NCI-H2029 (cell line): ENCODE measurements around the gene TRIP10.
"Not testable (repeated sequence)": the region's sequence is repeated elsewhere in the genome, so short reads cannot be mapped to it uniquely, and the experiment has no call there.

Source experiments
- DNase-seq: peaks from one replicate; lab custom pipeline; 2025; lab: John Stamatoyannopoulos, UW

Gene TRIP10, protein sequence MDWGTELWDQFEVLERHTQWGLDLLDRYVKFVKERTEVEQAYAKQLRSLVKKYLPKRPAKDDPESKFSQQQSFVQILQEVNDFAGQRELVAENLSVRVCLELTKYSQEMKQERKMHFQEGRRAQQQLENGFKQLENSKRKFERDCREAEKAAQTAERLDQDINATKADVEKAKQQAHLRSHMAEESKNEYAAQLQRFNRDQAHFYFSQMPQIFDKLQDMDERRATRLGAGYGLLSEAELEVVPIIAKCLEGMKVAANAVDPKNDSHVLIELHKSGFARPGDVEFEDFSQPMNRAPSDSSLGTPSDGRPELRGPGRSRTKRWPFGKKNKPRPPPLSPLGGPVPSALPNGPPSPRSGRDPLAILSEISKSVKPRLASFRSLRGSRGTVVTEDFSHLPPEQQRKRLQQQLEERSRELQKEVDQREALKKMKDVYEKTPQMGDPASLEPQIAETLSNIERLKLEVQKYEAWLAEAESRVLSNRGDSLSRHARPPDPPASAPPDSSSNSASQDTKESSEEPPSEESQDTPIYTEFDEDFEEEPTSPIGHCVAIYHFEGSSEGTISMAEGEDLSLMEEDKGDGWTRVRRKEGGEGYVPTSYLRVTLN

DNA sequence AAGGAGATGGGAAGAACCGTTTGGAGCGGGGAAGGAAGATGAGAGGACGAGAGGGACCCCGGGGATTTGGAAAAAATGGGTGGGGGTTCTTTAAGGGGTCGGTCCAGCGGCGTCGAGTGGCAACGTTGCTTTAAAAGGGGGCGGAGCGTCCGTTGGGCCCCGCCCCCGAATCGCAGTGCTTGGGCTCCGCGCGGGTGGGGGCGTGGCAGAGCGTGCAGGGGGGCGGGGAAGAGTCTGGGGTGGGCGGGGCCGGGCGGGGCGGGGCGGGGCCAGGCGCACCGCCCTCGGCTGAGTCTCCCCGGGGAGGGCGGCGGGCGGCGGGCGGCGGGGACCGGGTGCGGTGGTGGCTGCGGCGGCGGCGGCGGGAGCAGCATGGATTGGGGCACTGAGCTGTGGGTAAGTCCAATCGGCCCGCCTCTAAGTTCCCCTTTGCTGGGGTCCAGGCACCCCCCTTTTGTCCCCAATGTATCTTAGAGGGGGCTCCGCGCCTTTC lies at the start of gene TRIP10:
TRIP10 (plus strand) TSS at position 291 of the 493 bp plus-strand sequence; CDS start at position 373, 82 bp downstream.
- peak; percentile 72 for DNase-seq

- DNase-seq, result no peak
Measured at GRCh38 chr19:6690160-6690885, 49.2 kb upstream of the TRIP10 start.

DNA sequence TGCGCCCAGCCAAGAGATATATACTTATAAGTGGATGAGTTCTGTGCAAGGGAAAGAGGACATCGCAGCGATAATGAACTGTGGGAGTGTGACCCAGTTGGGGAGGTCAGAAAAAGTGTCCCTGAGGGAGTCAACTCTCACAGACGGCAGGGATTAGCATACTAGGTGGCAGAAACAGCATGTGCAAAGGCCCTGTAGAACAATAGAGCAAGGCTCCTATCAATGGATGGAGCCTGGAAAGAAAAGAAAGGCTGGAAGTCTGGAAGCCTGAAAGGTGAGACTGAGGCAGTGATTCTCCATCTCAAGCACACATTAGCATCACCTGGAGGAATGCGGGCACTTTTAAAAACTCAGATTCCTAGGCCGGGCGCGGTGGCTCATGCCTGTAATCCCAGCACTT lies 48.1 kb upstream of the TRIP10 start:
- DNase-seq, result no peak

DNA sequence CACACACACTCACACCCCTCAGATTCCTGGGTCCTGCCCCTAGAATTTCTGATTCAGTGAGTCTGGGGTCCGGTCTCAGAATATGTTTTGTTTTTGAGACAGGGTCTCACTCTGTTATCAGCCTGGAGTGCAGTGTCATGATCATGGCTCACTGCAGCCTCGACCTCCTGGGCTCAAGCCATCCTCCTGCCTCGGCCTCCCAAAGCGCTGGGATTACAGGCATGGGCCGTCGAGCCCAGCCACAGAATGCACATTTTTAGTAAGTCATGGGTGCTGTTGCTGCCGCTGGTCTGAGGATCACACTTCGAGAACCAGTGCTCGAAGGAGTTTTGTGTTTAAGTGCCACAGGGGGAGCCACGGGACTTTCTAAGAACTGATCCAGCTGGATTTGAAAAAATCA lies 47.5 kb upstream of the TRIP10 start:
- no peak for DNase-seq

DNA sequence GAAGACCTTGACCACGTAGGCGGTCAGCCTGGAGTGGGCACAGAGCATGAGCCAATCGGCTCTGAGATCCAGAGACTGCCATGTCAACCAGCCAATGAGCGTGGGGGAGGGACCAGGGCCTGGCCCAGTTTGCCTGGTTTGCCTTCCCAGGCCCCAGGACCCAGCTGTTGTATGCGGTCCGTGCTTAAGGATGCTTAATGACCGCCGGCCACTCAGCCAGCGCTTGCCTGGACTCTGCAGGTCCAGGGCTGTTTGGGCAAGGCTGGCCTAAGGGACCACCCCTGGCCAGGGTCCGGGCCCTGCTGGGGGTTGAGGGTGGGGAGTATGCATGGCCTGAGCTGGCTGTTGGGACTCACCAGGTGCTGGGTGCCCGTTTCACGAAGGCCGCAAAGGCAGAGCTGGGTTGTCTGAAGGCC lies 46.4 kb upstream of the TRIP10 start:
- DNase-seq, result no peak

GRCh38 chr19:6693681-6694080 lies 45.8 kb upstream of the TRIP10 start:
- no peak for DNase-seq

DNA sequence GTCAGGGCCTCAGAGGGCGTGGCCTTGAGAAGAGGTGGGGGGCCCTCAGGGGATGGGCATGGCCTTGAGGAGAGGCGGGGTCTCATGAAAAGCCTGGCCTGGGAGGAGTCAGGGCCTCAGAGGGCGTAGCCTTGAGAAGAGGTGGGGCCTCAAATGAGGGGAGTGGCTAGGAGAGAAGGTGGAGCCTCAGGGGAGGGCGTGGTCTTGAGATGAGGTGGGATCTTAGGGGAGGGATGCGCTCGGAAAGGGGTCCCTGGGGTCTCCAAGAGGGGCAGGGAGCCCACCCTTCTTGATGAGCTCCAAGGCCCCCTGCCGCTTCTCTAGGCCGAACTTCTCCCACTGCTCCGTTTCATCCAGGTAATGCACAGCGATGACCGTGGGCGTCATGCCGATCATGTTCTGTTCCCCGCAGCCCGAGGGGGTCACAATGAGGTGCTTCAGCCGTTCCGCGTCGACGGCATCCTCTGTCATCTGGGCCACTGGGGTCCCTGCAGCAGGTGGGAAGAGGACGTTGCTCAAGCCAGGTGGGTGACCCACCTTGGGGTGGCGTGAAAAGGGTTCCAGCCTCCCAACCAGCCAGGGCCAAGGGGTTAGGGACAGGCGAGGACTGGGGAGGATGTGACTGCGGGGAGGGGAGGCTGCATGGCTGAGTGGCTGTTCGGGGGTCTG lies 45.2 kb upstream of the TRIP10 start:
- DNase-seq, result no peak

DNA sequence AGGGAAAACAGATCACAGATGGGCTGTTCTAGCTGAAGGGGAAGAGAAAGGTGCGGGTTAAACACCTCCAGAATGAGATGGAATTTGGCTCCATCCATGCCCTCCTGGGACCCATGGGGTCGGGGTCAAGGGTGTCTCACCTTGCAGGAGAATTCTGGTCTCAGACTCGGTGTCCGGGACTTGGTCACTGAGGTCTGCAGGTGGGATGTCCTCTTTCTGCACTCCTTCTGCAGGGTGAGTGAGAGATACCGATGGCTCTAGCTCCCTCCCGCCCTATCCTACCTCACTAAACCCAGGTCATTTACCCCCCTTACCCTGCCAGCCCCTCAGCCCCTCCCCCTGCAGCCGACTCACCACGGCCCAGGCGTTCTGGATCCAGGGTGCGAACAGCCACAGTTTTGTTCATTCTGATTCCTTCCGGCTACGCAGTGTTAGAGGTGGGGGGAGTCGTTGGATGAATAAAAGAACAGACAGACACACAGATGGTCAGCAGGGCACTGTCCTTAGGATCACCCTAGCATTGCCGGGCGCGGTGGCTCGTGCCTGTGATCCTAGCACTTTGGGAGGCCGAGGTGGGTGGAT lies 43.1 kb upstream of the TRIP10 start:
- DNase-seq, result no peak

DNA sequence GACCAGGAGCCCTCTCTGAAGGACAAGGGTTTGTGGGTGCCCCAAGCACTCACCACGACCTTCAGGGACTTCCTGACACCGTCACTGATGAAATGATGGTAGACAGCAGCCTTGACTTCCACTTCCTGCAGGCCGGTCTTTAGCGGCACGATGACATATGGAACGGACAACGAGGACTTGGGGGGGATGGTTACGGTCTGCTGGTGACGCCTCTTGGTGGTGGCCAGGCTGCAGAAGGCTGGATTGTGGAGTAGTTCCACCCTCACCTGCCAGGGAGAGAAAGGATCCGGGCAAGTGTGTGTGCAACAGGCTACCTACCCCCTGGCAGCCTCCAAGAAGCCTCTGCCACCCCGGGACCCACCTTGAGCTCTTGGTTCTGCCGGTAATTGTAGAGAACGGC lies 42.2 kb upstream of the TRIP10 start:
- no peak for DNase-seq

DNA sequence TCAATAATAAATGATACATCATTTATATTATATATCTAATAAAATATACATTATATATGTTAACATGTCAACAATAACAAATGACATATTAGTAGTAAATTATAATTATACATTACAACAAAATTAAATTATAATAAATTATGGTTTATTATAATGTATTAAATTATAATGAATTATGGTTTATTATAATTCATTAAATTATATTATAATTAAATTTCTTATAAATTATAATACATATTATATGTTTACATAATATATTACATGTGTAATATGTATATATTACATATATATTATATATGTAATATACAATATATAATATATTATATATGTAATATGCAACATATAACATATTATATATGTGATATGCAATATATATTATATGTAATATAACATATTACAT lies 39.5 kb upstream of the TRIP10 start:
- DNase-seq, result no peak

- DNase-seq, result no peak
Measured at GRCh38 chr19:6700586-6701316, 38.7 kb upstream of the TRIP10 start.

DNA sequence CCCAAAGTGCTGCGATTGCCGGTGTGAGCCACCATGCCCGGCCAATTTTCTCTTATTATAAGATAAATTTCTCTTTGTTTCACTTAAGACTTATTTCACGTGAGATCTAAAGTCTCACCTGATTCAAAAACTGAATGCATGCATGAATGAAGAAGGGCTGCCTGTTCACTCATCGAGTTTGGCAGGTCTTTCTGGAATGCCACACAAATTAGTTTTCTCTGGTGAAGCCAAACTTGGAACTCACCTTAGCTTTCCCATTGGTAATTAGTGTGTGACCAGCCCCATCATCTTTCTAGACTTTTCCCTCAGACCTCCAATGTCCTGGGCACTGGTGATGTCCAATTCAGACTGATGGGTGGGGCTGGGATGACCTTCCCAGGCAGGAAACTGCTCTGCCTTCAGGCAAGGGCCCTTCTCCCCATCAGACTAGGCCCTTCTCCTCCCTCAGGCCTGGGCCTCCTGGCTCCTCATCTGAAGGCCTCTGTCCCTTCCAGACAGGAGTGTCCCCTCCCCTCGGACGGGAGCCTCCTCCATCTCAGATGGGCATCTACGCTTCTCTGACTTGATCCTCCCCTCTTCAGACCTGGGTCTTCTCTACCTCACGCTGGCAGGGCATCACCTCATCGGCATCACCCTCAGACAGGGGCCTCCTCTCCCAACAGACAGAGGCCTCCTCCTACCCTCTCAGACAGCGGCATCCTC lies 33.4 kb upstream of the TRIP10 start:
- DNase-seq, result no peak

DNA sequence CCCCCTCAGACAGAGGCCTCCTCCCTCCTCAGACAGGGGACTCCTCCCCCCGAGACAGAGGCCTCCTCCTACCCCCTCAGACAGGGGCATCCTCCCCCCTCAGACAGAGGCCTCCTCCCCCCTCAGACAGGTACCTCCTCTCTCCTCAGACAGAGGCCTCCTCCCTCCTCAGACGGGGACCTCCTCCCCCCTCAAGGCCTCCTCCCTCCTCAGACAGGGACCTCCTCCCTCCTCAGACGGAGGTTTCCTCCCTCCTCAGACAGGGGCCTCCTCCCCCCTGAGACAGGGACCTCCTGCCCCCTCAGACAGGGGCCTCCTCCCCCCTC lies 32.9 kb upstream of the TRIP10 start:
- DNase-seq, result no peak

GRCh38 chr19:6707011-6707657 lies 32.3 kb upstream of the TRIP10 start:
- DNase-seq, result no peak

GRCh38 chr19:6707658-6708018 lies 31.8 kb upstream of the TRIP10 start:
- DNase-seq, result no peak

GRCh38 chr19:6708346-6708745 lies 31.1 kb upstream of the TRIP10 start:
- no peak for DNase-seq

- DNase-seq, result not testable (repeated sequence)
Measured at GRCh38 chr19:6708913-6709312, 30.6 kb upstream of the TRIP10 start.

DNA sequence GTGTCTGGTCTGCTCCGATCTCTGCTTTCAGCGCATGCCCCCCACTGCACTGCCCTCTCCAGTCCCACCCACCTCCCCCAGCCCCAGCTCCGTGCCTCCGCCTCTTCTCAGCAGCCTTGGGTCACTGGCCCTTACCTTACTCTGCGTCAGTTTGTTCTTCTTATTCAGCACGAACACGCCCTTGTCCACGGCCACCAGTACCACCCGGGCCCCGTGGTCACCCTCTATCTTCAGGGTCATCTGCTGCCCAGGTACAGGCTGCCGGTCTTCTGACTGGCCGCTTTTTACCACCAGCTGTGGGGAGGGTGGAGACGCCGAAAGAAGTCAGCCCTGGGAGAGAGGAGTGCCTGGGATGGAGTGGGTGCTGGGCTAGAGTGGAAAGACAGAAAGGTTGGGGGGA lies 29.9 kb upstream of the TRIP10 start:
- DNase-seq, result no peak

GRCh38 chr19:6710273-6711077 lies 29.0 kb upstream of the TRIP10 start:
- no peak for DNase-seq

GRCh38 chr19:6711078-6711361 lies 28.5 kb upstream of the TRIP10 start:
- no peak for DNase-seq
